ENCODE results near the gene ANKS1A.

GRCh38 chr6:35051997-35052583, 163.0 kb downstream of the ANKS1A start:
- TF ChIP-seq EZH2 (IDR thresholded peaks at IDR 0.05; ENCODE audit: insufficient read depth, poor library complexity, severe bottlenecking) (no peak), EZH2phosphoT487 (IDR thresholded peaks at IDR 0.05; ENCODE audit: insufficient read depth, low read depth) (no peak)
